GM21619 (cell line): Measurements from ENCODE around the gene LTB.

Source experiments
- ATAC-seq: cut with Tn5 transposase; IDR thresholded peaks from one replicate; pipeline ENCODE4 v1.9.1; 2021; ENCODE audit not compliant: unreplicated experiment

The LTB gene

GRCh38 chr6:31582230-31582643, at the start of gene LTB:
Gene LTB, minus strand, starts transcription at chr6:31582424. Its CDS starts 7 bp downstream, at chr6:31582417.
- ATAC-seq, result no peak

GRCh38 chr6:31631681-31632278, 49.6 kb upstream of the LTB start:
- no peak for ATAC-seq

DNA sequence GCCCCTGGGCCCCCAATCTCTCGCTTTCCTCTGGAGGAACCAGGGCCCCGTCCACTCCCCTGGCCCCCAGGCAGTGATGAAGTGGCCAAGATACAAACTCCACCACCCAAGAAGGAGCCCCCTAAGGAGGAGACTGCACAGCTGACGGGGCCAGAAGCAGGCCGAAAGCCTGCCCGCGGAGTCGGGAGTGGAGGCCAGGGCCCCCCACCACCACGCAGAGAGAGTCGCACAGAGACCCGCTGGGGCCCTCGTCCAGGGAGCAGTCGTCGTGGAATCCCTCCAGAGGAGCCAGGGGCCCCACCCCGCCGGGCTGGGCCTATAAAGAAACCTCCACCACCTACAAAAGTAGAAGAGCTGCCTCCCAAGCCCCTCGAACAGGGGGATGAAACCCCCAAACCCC, 49.0 kb upstream of the LTB start:
- no peak for ATAC-seq

- ATAC-seq, result no peak
Measured at GRCh38 chr6:31630177-31630934, 48.1 kb upstream of the LTB start.

- no peak for ATAC-seq
Measured at GRCh38 chr6:31629014-31629413, 46.8 kb upstream of the LTB start.

GRCh38 chr6:31627690-31628287, 45.6 kb upstream of the LTB start:
- no peak for ATAC-seq

DNA sequence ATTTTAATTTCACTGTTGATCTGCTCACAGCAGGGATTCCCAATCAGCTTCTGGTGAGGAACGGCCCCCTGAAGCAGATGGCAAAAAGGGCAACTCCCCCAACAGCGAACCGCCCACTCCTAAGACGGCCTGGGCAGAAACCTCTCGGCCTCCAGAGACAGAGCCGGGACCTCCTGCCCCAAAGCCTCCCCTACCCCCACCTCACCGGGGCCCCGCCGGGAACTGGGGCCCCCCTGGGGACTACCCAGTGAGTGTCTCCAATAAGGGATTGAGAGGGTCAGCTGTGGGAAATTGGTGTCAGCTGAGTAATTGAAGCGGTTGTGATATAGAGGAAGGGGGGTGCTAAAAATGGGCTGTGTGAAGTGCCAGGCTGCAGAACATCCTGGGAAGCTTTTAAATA, 44.7 kb upstream of the LTB start:
- ATAC-seq, result no peak

DNA sequence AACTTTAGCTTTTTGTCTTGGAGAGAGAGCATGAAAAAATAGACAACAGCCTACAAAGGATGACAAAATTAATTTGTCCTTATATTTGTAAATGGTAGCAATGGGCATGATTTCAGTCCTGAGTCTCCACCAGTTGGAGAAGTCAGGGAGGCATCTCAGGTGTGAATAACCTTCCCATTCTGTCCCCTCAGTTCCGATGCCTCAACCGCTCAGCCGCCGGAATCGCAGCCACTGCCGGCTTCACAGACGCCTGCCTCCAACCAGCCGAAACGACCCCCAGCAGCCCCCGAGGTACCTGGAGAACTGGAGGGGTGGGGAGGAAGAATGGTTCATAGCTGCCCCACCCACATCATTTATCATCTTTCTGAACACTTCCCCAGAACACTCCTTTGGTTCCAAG, 41.8 kb upstream of the LTB start:
- ATAC-seq, result no peak

GRCh38 chr6:31622684-31623091, 40.5 kb upstream of the LTB start:
- no peak for ATAC-seq

GRCh38 chr6:31621991-31622390, 39.8 kb upstream of the LTB start:
- no peak for ATAC-seq

DNA sequence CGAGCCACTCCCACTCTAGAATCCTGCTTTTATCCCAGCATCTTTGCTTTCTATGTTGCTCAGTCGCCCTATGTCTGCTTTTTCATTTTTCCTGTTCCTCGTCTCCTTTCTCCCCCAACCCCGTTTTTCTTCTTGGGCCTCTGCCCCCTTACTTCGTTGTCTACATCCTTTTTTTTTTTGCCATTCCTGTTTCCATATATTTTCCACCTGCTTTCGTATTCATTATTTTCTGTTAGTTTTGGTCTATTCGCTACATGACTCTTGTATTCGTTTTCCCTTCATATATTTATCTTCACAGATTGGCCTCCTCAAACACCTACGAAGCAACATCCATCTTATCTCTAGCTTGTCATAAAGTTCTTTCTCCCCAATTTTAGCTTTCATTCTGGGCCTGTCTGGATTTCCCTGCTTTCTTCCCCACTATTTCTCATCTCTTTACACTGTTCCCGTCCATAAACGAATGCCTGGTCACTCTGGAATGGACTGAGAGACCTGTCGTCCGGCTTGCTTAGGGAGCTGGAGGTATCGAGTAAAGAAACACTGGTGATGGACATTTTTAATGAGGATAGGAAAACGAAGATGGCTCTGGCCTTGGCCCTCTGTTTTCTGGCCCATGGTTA, 39.2 kb upstream of the LTB start:
- ATAC-seq, result no peak

GRCh38 chr6:31620586-31621319, 38.5 kb upstream of the LTB start, which contains the start of gene PRRC2A:
Gene PRRC2A, plus strand, starts transcription at chr6:31620715. Its CDS starts 2,075 bp downstream, at chr6:31622790.
- peak; percentile 47 for ATAC-seq

DNA sequence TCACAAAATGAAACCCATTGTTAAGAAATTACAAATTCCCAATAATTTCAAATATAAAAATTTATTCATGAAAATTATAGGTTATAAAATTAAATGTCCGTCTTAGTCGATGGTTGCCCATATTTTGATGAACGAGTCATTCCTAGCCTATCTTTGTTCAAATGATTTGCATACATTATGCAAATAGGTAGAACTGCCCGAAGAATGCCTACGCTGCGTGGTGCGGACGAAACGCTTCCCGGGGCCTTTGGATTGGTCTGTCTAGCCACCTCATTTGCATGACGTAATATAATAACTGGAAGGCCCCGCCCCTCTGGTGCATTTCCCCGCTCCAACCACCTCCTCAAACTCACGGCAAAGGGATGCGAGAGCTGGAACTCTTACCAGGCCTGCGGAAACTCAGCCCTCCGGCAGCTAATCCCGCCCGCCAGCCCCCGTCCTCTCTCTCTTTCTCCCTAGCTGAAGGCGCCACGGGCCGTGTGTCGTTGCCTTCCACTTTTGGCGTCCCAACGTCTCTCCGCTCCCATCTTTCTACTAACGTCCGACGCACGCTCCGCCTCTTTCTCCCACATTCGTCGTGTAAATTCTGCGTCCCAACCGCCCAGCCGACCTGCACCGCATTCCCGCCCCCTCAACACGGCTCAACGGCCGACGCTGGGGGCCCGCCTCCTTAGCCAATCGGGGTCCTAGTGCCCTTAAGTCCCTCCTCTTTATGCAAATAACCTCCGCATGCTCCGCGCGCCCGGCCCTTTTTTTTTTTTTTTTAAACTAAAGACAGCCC, 37.8 kb upstream of the LTB start:
- peak; percentile 71 for ATAC-seq

DNA sequence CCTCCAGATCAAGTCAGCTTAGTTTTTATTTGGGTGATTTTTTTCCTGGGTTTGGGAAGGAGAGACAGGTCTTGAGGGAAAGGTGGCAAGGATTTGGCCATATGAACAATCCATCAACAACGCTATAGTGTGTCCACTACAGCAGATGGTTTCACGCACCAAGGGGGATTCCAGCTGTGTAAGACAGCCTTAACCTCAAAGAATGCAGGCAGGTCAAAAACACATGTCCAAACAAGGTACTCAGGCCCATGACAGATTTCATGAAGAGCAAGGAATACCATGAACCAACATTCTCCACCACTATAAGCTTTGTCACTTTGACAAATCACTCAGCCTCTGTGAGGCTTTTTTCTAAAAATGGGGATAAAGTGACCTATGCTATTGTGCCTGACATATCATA, 34.8 kb upstream of the LTB start:
- no peak for ATAC-seq

DNA sequence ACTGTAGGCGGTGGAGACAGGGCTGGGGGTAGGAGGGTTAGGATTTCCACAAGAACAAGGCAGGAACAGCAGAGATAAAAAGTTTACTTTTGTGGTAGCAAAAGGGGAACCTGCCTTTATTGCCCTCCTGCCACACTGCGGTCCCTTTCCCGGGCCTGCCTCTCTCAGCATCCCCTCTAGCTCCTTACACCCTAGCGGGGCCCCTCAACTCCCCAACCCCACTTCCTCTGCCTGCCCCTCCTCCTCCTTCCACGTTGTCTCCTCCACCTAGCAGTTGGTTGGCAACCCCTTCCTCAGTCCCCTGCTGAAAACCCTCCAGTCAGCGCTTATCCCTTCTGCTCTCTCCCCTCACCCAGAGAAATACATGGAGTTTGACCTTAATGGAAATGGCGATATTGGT, 33.5 kb upstream of the LTB start:
- no peak for ATAC-seq

DNA sequence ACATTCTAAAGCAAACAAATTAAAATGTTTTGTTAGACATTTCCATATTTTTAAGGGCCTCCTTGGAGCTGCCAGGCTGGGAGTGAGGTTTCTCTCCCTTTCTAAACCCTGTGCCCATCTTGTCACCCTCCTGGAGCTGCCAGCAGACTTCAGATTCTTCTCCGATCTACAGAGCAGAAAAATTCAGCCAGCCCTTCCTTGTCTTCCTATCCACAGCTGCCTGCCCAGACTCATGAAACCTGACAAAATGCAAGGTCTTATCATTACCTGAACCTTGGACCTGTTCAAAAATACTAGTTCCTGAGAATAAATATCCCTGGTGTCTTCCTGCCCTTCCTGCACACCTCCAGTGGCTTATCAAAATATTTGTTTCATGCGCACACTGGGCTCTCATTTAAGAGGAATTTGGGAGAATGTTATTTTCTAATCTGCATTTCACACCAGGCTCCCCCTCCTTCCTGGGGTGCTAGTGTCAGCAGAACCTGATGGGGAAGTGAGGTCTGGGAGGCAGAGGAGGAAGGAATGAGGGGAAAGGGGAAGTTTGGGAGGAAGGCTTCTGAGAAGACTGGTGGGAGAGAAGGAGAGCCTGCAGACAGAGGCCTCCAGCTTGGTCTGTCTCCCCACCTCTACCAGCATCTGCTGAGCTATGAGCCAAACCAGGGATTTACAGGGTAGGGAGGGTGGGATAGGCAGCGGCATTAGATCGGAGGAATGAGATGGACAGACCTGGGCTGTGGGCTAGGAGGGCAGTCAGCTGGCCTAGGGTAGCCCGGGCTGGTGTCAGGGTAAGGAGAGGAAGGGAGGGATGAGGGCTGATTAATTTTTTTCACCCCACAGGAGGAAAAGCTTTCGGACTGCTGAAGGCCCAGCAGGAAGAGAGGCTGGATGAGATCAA, 32.7 kb upstream of the LTB start, which contains the start of gene AIF1:
AIF1 (plus strand) TSS at position 551 of the 895 bp plus-strand sequence; CDS start at position 647, 96 bp downstream.
- no peak for ATAC-seq

GRCh38 chr6:31614075-31614619, 31.9 kb upstream of the LTB start:
- ATAC-seq, result no peak

DNA sequence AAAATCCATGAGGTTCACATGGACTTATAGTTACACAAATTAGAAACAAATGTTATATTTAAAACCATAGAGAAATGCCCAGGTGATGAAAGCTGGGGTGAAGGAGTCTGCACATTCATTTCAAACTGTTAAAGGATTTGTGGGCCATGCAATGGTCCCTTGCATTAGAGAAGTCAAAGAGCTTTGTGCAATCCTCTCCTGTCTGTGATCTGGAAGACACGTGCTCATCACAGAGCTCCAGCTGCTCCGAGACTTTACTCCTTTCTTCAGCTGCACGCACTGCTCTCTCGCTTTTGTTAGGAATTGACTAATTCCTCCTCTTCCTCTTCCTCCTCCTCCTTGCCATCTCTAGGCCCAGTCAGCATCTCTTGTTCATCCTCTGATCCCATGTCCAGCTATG, 28.7 kb upstream of the LTB start:
- ATAC-seq, result no peak
